GM12878 (cell line): ENCODE measurements around the gene ZNF768. TPM values are rescaled to one million over a fixed set of nuclear protein-coding genes. Genes with fewer than 3 reads are reported as not detected.

Experiments used
- ATAC-seq: fragments of 200-7000 bp; cut with Tn5 transposase; 3 replicates; pipeline ENCODE4 v1.9.1; 2020; ENCODE audit warnings: mild to moderate bottlenecking, moderate library complexity
- BruUV-seq: library from RNA; stranded (reverse); fragments of 400-500 nt; replicated peaks from 2 replicates; lab custom pipeline; 2021; lab: Mats Ljungman, UMichigan
- CTCF ChIA-PET: fragments of 300-600 bp; sonication (Branson Sonifier 250); formaldehyde crosslinking; extraction: SDS; loops from one replicate; lab custom pipeline; 2021; ENCODE audit warnings: inconsistent platforms; lab: Yijun Ruan, JAX
- POLR2A ChIA-PET: fragments of 350-600 bp; formaldehyde crosslinking; extraction: SDS; loops from one replicate; lab custom pipeline; 2021; ENCODE audit warnings: inconsistent platforms; lab: Charles Lee
- RAD21 ChIA-PET: fragments of 300-600 bp; sonication (Branson Sonifier 250); formaldehyde crosslinking; loops from one replicate; lab custom pipeline; 2023; ENCODE audit warnings: antibody characterized with exemption; ENCODE audit not compliant: unreplicated experiment; lab: Charles Lee
- SMC1A ChIA-PET: fragments of 300-600 bp; sonication (Branson Sonifier 250); formaldehyde crosslinking; loops from one replicate; lab custom pipeline; 2023; ENCODE audit not compliant: unreplicated experiment, uncharacterized antibody; lab: Charles Lee
- DNase-seq: peaks from one replicate; pipeline ENCODE4 v3.0.0-alpha.2; 2011; ENCODE audit warnings: low read depth, low spot score
- FAIRE-seq: peaks from 3 replicates; lab custom pipeline; 2011; peaks lifted over from hg19 to GRCh38; lab: Jason Lieb, UNC
- H2AFZ ChIP-seq: 2 replicates; pipeline ENCODE4 v1.6.0; 2011; ENCODE audit warnings: low read depth, low read length, control low read depth; ENCODE audit not compliant: control insufficient read depth
- H3K27ac ChIP-seq: 2 replicates; pipeline ENCODE4 v1.5.1; 2011; ENCODE audit warnings: control low read depth; ENCODE audit not compliant: control insufficient read depth, insufficient read depth
- H3K27me3 ChIP-seq, 2 experiments: replicated peaks in 1 of 2; 2 replicates each; pipeline versions ENCODE4 v1.6.0 to v1.6.1; 2011; ENCODE audit warnings: low read length in 1 of 2; ENCODE audit not compliant: control insufficient read depth in 2 of 2, insufficient read depth in 2 of 2
- H3K36me3 ChIP-seq, 2 experiments: 2 replicates each; pipeline ENCODE4 v1.5.1; 2011; ENCODE audit warnings: low read length in 1 of 2; ENCODE audit not compliant: control insufficient read depth in 2 of 2, insufficient read depth in 2 of 2
- H3K4me1 ChIP-seq: 2 replicates; pipeline ENCODE4 v1.6.1; 2011; ENCODE audit warnings: mild to moderate bottlenecking, low read length, moderate library complexity, mixed read lengths; ENCODE audit not compliant: control insufficient read depth, insufficient read depth
- H3K4me2 ChIP-seq: 2 replicates; pipeline ENCODE4 v1.6.0; 2011; ENCODE audit warnings: control low read depth; ENCODE audit not compliant: control insufficient read depth, insufficient read depth
- H3K4me3 ChIP-seq: fragments of 200-600 bp; sonication (generic); 2 replicates; pipeline ENCODE4 v1.5.1; 2016
- H3K79me2 ChIP-seq: 2 replicates; pipeline ENCODE4 v1.6.0; 2011; ENCODE audit warnings: low read length; ENCODE audit not compliant: control insufficient read depth, insufficient read depth
- H3K9ac ChIP-seq: 2 replicates; pipeline ENCODE4 v1.8.0; 2011; ENCODE audit warnings: low read length, control low read depth, mixed read lengths; ENCODE audit not compliant: control insufficient read depth, insufficient read depth
- H3K9me3 ChIP-seq: replicated peaks from 3 replicates; pipeline ENCODE4 v1.5.1; 2011; ENCODE audit warnings: mild to moderate bottlenecking, low read length; ENCODE audit not compliant: control insufficient read depth, insufficient read depth
- H4K20me1 ChIP-seq: 2 replicates; pipeline ENCODE4 v1.6.0; 2011; ENCODE audit not compliant: control insufficient read depth, insufficient read depth
- BACH1 ChIP-seq: fragments of 450-650 bp; IDR thresholded peaks from 2 replicates; pipeline ENCODE4 v1.6.1; 2017; ENCODE audit warnings: mild to moderate bottlenecking, borderline replicate concordance
- E2F4 ChIP-seq: IDR thresholded peaks from 2 replicates; pipeline ENCODE4 v1.6.1; 2012; ENCODE audit warnings: low read depth, low read length, improper control_type of control experiment
- NFIC ChIP-seq: IDR thresholded peaks from 2 replicates; pipeline ENCODE4 v1.6.1; 2012; ENCODE audit warnings: low read depth, mild to moderate bottlenecking, inconsistent platforms, low read length, moderate library complexity
- NFYA ChIP-seq: IDR thresholded peaks from 2 replicates; pipeline ENCODE4 v1.6.1; 2011; ENCODE audit warnings: low read depth, mild to moderate bottlenecking, low read length, improper control_type of control experiment, borderline replicate concordance
- SKIL ChIP-seq: fragments of 450-650 bp; IDR thresholded peaks from 2 replicates; pipeline ENCODE4 v1.6.1; 2017; ENCODE audit warnings: mild to moderate bottlenecking, low read depth, inconsistent platforms; ENCODE audit not compliant: poor library complexity, severe bottlenecking
- TCF3 ChIP-seq: IDR thresholded peaks from 2 replicates; pipeline ENCODE4 v1.6.1; 2012; ENCODE audit warnings: low read depth, mild to moderate bottlenecking, low read length, borderline replicate concordance; ENCODE audit not compliant: insufficient read depth
- WGBS: methylation state at CpG from one replicate; pipeline ENCODE4 v1.1.6; 2016; ENCODE audit warnings: low lambda C conversion rate; ENCODE audit not compliant: insufficient replicate concordance, insufficient coverage; ENCODE audit errors: missing lambda C conversion rate; 5-methylcytosine and 5-hydroxymethylcytosine counted together
- in situ Hi-C: fragments of 300-500 bp; cut with MboI; formaldehyde crosslinking; loops from 9 replicates; pipeline ENCODE4 v1.14.3; 2018; ENCODE audit warnings: mixed read lengths
- intact Hi-C: fragments of 100-400 bp; cut with micrococcal nuclease; formaldehyde crosslinking; loops from one replicate; pipeline ENCODE4 v1.14.2; 2022; ENCODE audit not compliant: unreplicated experiment
- polyA plus RNA-seq, 11 experiments: library from polyadenylated mRNA; depleted of rRNA in 4 of 11; unstranded in 6 of 11; stranded (reverse) in 5 of 11; fragments of >200 nt; fragmentation: Nextera tagmentation in 4 of 11; fragmentation: Illumina TruSeq in 1 of 11; extraction: Ambion mirVana in 4 of 11; extraction: Trizol in 1 of 11; gene quantifications; 1 replicate in 1 of 11; 2 replicates in 10 of 11; pipeline versions ENCODE4 v1.2.1 to v1.2.3, GENCODE V29; 2011 to 2016; ENCODE audit warnings: inconsistent platforms in 2 of 11, missing spikeins in 2 of 11, low read depth in 1 of 11
- total RNA-seq, 4 experiments: library from RNA; depleted of rRNA in 3 of 4; stranded (reverse); fragments of >200 nt in 3 of 4; fragmentation: Illumina TruSeq in 1 of 4; extraction: Trizol in 1 of 4; gene quantifications; 2 replicates each; pipeline versions ENCODE4 v1.2.1 to v1.2.3, GENCODE V29; 2013 to 2021

Gene ZNF768
- total and polyA plus RNA-seq, 10 of the 15 experiments (the other 5 are each of a cell fraction or from before 2014, with no cell fraction given): 0.05 to 23.1 (median 9.1) TPM

- Histone ChIP-seq H3K9ac (no peak overlapping the region), H3K9me3 (no peaks in the 10 kb centered on the region), H3K27ac (no peak overlapping the region), H3K4me1 (peaks cover 4% of the 10 kb centered on the region), H3K4me3 (no peak overlapping the region), H3K27me3 (no peaks in the 10 kb centered on the region), H3K36me3 (peaks cover 8 to 27% of the 10 kb centered on the region in 2 experiments)
- FAIRE-seq: no peak
- no peak for DNase-seq
- TF ChIP-seq E2F4 (no peak), BACH1 (no peak), NFIC (no peak), NFYA (no peak), TCF3 (no peak), SKIL (no peak)
- TF ChIP-seq, all 136 proteins: peak for 0
- Histone ChIP-seq H2AFZ (no peak overlapping the region), H3K79me2 (no peaks in the 10 kb centered on the region), H3K4me2 (no peak overlapping the region), H4K20me1 (no peaks in the 10 kb centered on the region)
- POLR2A ChIA-PET: interaction anchor here (0.6 kb wide), 1 partner anchor 12 kb away, joined by 3 read pairs; no protein-coding TSS in a partner anchor
- ATAC-seq: no peak
- in situ Hi-C loops: no loop called here
- intact Hi-C loops: no loop called here
- WGBS: 92% methylated on average over 6 of the region's 6 CpGs
- SMC1A ChIA-PET: no interaction called here
- BruUV-seq: TSS peak; percentile 45
- CTCF ChIA-PET: interaction anchor here (1.0 to 1.6 kb wide), 2 partner anchors 15 to 17 kb away, joined by 3 to 4 read pairs; no protein-coding TSS in a partner anchor
- RAD21 ChIA-PET: interaction anchor here (1.2 kb wide), 1 partner anchor 124 kb away, joined by 3 read pairs; no protein-coding TSS in a partner anchor
These were observed 34.5 kb downstream of the ZNF768 start for GRCh38 chr16:30491744-30492308.
